ENCODE data around the gene TENT5A.

TENT5A gene

DNA sequence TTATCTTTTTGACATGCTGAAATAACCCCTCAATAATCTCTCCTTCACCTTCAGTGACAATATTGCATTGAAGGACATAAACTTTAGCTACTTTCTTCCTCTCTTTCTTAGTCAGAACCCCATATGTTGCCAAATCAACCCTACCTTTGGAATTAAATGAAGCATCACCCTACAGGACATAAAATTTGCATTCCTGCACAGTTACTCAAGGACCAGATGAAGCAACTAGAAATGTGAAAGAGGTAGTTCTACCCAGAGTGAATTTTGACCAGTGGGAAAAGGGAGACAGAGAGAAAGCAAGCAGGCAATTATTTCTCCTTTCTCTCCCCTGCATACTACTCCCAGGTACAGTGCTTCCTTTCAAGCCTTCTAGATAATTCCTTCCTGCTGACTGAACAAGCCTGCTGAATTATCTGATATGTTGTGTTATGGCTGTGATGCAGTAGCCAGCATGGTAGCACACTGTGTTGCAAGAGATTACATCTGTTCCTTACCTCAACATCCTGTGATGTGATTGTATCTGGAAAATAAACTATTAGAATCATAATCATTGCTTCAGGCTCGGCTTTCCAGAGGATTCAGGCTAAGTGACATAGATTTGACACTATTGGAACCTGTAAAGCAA, 16.6 kb downstream of the TENT5A start:
- peak; percentile 42 for DNase-seq (ENCODE audit: low read depth)
- TF ChIP-seq, protein P1, sequence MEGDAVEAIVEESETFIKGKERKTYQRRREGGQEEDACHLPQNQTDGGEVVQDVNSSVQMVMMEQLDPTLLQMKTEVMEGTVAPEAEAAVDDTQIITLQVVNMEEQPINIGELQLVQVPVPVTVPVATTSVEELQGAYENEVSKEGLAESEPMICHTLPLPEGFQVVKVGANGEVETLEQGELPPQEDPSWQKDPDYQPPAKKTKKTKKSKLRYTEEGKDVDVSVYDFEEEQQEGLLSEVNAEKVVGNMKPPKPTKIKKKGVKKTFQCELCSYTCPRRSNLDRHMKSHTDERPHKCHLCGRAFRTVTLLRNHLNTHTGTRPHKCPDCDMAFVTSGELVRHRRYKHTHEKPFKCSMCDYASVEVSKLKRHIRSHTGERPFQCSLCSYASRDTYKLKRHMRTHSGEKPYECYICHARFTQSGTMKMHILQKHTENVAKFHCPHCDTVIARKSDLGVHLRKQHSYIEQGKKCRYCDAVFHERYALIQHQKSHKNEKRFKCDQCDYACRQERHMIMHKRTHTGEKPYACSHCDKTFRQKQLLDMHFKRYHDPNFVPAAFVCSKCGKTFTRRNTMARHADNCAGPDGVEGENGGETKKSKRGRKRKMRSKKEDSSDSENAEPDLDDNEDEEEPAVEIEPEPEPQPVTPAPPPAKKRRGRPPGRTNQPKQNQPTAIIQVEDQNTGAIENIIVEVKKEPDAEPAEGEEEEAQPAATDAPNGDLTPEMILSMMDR (conservative IDR thresholded peaks at IDR 0.05; ENCODE audit: low read length), result no peak
- no peak overlapping the region for H3K4me3 ChIP-seq (ENCODE audit: low read length)

DNA sequence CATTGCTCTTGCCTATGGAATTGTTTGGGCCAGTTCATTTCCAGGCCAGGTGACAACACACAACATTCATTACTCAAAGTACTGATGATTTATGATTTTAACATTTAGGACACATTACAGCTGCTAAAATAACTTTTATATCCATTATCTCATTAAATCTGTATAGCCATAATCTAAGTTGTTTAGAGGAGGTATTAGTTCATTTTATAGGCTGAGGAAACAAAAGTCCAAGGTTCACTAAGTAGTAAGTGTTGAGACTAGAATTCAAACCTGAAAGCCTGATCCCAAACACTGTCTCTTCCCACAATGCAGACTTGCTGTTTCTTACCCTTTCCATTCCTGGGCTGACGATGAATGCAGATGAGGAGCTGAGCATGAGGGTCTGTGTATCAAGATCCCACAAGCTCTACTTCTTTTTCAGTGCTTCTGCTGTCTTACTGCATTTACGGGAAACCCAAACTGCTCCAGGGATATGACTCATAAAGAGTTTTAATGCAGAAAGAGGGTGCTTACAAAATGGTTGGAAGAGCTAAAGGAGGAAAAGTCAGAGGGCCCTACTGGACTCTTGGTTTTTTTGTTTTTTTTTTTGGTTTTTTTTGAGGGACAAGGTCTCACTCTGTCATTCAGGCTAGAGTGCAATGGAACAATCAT, 17.9 kb downstream of the TENT5A start:
- no peak overlapping the region for H3K4me3 ChIP-seq (ENCODE audit: low read length)
- TF ChIP-seq, protein P1 (conservative IDR thresholded peaks at IDR 0.05; ENCODE audit: low read length), result no peak
- no peak for DNase-seq (ENCODE audit: low read depth)

DNA sequence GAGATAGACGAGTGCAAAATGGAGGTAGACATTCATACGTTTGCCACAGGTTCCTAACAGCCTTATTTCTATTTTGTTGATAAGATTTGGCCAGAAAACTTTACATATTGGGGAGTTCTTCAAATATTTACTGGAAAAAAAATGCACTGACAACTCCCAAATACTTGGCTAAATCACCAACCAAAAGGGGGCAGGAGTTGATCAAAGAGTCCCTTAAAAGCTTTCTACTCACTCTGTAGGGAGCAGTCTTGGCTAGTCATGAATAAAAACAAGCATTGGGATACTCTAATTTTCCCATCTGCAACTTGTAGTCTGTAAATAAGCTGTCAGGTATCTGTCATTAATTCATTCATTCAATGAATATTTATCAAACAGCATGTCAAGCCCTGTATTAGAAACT, 18.4 kb downstream of the TENT5A start:
- H3K4me3 ChIP-seq (ENCODE audit: low read length), result no peak overlapping the region
- TF ChIP-seq, protein P1 (conservative IDR thresholded peaks at IDR 0.05; ENCODE audit: low read length), result no peak
- DNase-seq (ENCODE audit: low read depth), result no peak

DNA sequence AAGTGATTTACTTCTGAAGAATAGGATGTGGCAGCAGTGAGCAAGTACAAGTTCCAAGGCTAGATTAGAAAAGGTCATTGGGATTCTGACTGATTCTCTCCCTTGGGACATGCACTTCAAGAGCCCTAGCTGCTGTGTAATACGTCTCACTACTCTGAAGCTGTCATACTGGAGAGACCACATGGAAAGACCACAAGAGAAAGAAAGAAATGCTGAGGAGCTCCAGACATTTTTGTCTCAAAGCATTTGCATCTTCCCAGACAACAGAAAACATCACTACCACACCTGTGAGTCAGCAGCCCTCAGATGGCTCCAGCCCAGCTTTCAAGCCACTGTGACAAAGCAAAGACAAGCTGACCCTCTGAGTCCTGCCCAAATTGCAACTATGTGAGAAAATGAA, 20.7 kb downstream of the TENT5A start:
- H3K4me3 ChIP-seq (ENCODE audit: low read length), result no peak overlapping the region
- peak; percentile 64 for DNase-seq (ENCODE audit: low read depth)
- TF ChIP-seq, protein P1 (conservative IDR thresholded peaks at IDR 0.05; ENCODE audit: low read length), result no peak

DNA sequence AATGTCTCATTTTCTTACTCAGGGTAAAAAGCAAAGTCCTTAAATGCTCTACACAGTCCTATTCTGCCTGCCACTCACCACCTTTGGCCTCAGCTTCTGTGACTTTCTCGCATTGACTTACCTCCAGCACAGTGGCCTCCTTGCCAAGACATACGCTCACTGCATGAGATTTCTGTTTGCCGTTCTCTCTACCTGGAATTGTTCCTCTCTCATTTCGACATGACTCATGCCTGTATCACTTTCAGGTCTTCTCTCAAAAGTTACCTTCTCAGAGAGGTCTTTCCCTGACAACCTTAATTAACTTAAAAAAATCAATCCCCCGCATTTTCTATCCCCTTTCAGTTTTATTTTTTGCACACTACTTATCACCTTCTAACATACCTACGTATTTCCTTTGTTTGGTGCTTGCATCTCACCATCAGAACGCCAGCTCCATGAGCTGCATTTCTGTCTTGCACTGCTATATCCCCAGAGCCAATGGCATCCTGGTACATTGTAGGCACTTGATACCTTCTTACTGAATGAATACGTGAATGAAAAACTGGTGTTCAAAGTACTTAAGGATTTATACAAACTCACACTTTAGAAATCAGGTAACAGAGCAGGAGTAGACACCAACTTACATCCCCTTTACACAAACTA, 24.5 kb downstream of the TENT5A start:
- TF ChIP-seq, protein P1 (conservative IDR thresholded peaks at IDR 0.05; ENCODE audit: low read length), result no peak
- no peak for DNase-seq (ENCODE audit: low read depth)
- no peak overlapping the region for H3K4me3 ChIP-seq (ENCODE audit: low read length)

DNA sequence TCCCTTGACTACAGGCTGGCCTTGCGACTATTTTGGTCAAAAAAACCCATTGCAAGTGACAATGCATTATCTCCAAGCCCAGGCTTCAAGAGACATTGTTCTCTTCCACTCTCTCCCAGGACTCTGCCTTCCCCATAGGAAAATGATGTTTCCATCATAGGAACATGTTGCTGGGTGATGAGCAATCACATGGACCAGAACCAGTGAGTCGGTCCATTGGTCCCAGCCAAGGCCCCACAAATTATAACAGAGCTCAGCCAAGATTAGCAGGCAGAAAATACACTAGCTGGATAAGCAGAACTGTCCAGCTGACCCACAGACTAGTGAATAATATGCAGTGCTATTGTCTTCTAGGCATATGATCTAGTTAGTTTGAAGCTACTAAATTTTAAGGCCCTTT, 27.4 kb downstream of the TENT5A start:
- DNase-seq (ENCODE audit: low read depth), result no peak
- no peak overlapping the region for H3K4me3 ChIP-seq (ENCODE audit: low read length)

More for the DNA sequence above, 27.4 kb downstream of the TENT5A start:
- TF ChIP-seq, protein P1 (conservative IDR thresholded peaks at IDR 0.05; ENCODE audit: low read length), result no peak
